Measurements from ENCODE around the gene NFKB2.

DNA sequence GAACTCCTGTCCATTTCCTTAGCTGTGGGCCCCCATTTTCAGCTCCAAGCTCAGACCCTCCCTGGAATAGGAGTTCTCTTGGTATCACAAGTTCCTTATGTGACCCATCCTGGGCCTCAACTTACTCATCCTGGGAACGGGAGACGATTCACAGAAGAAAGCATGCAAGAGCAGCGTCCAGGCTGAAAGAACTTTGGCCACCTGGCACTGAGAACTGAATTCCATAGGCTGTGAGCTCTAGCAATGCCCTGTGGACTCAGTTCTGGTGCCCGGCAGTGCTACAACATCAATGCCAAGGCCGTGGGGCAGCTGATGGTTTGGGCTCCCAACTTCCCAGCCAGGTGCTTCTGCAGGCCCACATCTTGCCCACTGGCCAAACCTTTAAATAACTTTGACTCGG, 40.8 kb downstream of the NFKB2 start:
- TF ChIP-seq BRCA1 (IDR thresholded peaks at IDR 0.05; ENCODE audit: low read depth, low read length) (no peak), POLR2A (IDR thresholded peaks at IDR 0.05; ENCODE audit: control extremely low read depth in 1 of 2, low read depth in 2 of 2, low read length in 2 of 2) (no peak), SP2 (IDR thresholded peaks at IDR 0.05; ENCODE audit: low read length) (no peak), EP300 (IDR thresholded peaks at IDR 0.05; ENCODE audit: borderline replicate concordance in 1 of 2, low read depth in 2 of 2, low read length in 2 of 2) (no peak), SP1 (IDR thresholded peaks at IDR 0.05; ENCODE audit: low read depth, low read length) (no peak), RBBP5 (IDR thresholded peaks at IDR 0.05; ENCODE audit: borderline replicate concordance, low read depth, low read length) (no peak), POU5F1 (IDR thresholded peaks at IDR 0.05; ENCODE audit: low read depth, low read length) (no peak), SIRT6 (IDR thresholded peaks at IDR 0.05; ENCODE audit: low read length) (no peak), FOSL1 (IDR thresholded peaks at IDR 0.05; ENCODE audit: insufficient read depth, low read depth, low read length) (no peak), TCF12 (IDR thresholded peaks at IDR 0.05; ENCODE audit: low read depth, low read length) (no peak), RAD21 (IDR thresholded peaks at IDR 0.05 in 1 of 2, conservative IDR thresholded peaks at IDR 0.05 in 1 of 2; ENCODE audit: low read depth in 2 of 2, low read length in 2 of 2) (no peak), KDM1A (IDR thresholded peaks at IDR 0.05; ENCODE audit: borderline replicate concordance, low read length) (no peak)
- TF ChIP-seq, protein P1, sequence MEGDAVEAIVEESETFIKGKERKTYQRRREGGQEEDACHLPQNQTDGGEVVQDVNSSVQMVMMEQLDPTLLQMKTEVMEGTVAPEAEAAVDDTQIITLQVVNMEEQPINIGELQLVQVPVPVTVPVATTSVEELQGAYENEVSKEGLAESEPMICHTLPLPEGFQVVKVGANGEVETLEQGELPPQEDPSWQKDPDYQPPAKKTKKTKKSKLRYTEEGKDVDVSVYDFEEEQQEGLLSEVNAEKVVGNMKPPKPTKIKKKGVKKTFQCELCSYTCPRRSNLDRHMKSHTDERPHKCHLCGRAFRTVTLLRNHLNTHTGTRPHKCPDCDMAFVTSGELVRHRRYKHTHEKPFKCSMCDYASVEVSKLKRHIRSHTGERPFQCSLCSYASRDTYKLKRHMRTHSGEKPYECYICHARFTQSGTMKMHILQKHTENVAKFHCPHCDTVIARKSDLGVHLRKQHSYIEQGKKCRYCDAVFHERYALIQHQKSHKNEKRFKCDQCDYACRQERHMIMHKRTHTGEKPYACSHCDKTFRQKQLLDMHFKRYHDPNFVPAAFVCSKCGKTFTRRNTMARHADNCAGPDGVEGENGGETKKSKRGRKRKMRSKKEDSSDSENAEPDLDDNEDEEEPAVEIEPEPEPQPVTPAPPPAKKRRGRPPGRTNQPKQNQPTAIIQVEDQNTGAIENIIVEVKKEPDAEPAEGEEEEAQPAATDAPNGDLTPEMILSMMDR (IDR thresholded peaks at IDR 0.05; ENCODE audit: control extremely low read depth in 1 of 3, insufficient read depth in 1 of 3, low read depth in 1 of 3, low read length in 3 of 3): no peak
